22Rv1 (cell line): ENCODE results near the gene CFAP61.

Experiments
- ZFX ChIP-seq: fragments of 450-650 bp; IDR thresholded peaks from 2 replicates; pipeline ENCODE4 v1.6.1; 2017; ENCODE audit warnings: antibody characterized with exemption, borderline replicate concordance
- TF ChIP-seq, protein P1 (sequence below): fragments of 450-650 bp; IDR thresholded peaks from 2 replicates; pipeline ENCODE4 v1.5.1; 2017; ENCODE audit warnings: mild to moderate bottlenecking

DNA sequence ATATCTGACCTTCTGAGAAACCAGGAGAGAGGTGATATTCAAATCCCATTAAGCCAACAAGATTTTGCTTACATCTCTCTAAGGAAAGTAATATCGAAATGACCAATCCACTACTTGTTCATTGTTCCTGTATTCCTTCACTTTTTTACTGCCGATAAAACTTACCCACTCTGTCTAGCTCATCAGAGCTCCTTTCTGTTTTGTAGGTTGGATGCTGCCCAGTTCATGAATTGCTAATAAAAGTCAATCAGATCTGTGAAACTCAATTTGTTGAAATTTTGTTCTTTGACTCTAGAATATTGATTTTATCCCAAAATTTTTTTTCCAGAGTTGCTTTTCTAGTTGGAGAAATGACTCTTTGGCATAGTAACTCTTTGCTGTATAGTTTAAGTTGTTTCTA is 166.7 kb downstream of the CFAP61 start:
- TF ChIP-seq ZFX, result no peak
- TF ChIP-seq, protein P1, sequence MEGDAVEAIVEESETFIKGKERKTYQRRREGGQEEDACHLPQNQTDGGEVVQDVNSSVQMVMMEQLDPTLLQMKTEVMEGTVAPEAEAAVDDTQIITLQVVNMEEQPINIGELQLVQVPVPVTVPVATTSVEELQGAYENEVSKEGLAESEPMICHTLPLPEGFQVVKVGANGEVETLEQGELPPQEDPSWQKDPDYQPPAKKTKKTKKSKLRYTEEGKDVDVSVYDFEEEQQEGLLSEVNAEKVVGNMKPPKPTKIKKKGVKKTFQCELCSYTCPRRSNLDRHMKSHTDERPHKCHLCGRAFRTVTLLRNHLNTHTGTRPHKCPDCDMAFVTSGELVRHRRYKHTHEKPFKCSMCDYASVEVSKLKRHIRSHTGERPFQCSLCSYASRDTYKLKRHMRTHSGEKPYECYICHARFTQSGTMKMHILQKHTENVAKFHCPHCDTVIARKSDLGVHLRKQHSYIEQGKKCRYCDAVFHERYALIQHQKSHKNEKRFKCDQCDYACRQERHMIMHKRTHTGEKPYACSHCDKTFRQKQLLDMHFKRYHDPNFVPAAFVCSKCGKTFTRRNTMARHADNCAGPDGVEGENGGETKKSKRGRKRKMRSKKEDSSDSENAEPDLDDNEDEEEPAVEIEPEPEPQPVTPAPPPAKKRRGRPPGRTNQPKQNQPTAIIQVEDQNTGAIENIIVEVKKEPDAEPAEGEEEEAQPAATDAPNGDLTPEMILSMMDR, result no peak
